NCI-H187 (cell line): ENCODE data around the gene TK1.
"Not testable (repeated sequence)": the region's sequence is repeated elsewhere in the genome, so short reads cannot be mapped to it uniquely, and the experiment has no call there.

ENCODE experiments used
- DNase-seq, 2 experiments: peaks; one replicate each; lab custom pipeline; 2025; lab: John Stamatoyannopoulos, UW

The TK1 gene, protein sequence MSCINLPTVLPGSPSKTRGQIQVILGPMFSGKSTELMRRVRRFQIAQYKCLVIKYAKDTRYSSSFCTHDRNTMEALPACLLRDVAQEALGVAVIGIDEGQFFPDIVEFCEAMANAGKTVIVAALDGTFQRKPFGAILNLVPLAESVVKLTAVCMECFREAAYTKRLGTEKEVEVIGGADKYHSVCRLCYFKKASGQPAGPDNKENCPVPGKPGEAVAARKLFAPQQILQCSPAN

DNA sequence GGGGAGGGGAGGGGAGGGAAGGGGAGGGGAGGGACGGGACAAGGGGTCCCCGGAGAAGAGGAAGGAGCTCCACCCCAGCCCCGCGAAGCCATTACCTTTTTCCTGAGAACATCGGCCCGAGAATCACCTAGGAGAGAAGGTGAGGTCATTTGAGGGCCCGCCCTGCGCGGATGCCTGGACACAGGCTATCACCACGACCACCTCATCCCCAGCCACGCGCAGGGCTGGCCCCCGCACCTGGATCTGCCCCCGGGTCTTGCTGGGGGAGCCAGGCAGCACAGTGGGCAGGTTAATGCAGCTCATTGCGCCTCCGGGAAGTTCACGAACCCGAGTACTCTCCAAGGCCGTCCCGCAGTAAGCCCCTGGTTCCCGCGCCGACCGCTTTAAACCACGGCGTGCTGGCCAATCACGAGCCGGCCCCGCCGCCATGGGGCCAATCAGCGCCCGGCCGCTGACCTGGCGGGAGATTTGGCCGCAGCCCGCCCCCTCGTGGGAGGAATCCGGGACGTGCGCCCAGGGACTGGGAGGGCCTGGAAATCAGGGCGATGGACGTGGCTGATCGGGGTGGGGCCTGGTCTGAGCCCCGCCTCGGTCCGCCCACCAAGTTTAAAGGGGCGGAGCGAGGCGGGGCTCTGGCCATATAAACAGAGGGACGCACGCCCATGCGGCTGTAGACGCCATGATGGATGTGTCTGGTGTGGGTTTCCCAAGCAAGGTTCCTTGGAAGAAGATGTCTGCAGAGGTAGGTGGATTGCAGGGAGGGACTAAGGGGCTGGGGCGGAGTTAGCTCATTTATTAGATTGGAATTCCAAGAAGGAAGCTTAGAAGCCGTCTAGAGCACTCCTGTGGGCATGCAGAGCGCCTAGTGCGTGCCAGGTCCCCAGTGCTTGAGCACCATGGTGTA, at the start of gene TK1, which contains the start of gene AFMID:
Gene TK1, minus strand, starts transcription at position 361 of the 904 bp plus-strand sequence. Its CDS starts 58 bp downstream, at position 303.
Gene AFMID, plus strand, starts transcription at position 671 of the 904 bp plus-strand sequence. Its CDS starts 9 bp downstream, at position 680.
- peak; percentile 96 to 97 for DNase-seq

- DNase-seq: no peak
Measured at GRCh38 chr17:78235885-78236284, 49.0 kb upstream of the TK1 start.

DNA sequence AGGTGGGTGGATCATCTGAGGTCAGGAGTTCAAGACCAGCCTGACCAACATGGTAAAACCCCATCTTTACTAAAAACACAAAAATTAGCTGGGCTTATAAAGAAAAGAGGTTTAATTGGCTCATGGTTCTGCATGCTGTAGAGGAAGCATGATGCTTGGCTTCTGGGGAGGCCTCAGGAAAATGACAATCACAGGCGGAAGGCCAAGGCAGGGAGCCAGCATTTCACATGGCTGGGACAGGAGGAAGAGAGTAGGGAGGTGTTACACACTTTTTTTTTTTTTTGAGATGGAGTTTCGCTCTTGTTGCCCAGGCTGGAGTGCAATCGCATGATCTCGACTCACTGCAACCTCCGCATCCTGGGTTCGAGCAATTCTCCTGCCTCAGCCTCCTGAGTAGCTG, 48.2 kb upstream of the TK1 start:
- not testable (repeated sequence) for DNase-seq

DNA sequence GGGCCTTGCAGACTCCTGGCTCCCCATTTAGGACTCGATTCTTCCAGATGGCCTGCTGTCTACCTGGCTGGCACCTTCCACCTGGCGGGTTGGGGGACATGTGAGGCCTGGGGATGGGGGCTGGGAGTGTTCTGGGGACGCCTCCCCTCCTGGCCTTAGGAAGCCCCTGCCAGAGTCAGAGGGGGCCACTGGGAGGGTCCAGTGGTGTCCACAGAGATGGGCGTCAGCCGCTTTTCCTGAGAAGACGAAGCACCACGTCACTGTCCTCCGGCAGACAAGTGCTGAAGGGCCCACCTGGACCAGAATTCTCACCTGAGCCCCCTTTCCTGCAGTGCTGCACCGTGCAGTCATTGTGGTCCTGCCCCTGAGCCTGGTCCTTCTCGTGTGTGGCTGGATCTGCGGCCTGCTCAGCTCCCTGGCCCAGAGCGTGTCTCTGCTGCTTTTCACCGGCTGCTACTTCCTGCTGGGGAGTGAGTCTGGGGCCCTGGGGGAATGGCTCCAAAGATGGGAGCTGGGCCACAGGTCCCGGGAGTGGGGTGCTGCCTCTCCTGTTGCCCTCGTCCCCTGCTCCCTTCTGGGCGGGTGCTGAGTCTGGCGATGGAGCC, 47.5 kb upstream of the TK1 start:
- no peak for DNase-seq

GRCh38 chr17:78233678-78234077, 46.8 kb upstream of the TK1 start:
- DNase-seq: no peak

- no peak for DNase-seq
Measured at GRCh38 chr17:78232859-78233173, 46.0 kb upstream of the TK1 start.

DNA sequence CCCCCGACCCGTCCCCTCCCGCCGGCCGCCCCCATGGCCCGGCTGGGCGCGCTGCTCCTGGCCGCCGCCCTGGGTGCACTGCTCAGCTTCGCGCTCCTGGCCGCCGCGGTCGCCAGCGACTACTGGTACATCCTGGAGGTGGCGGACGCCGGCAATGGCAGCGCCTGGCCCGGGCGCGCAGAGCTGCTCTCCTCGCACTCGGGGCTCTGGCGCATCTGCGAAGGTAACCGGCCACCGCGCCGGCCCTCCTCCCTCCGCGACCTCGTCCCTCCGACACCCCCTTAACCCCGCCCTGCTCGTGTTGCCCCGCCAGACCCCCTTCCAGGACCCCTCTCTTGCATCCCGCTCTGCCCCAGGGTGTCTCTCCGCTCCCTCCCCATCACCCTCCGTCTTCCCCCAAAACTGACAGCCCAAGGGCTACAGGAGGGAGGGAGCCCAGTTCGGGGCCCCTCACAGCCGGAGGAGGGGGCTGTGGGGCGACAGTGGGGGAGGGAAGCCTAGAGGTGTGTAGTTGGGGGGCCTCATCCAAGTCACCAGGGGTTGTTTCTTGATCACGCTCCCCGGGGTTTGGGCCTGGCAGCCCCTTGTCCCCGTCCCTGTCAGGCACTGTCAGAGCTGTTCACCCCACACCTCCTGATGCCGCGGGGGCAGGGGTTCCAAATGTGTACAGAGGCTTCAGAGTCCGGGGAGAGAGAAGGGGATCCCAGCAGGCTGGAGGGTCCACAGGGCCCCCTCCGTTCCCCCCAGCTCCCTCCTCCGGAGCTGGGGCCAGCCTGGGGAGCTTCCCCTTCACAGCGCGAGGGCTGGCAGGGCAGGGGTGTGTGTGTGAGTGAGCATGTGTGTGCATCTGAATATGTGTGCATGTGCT, 45.4 kb upstream of the TK1 start:
- no peak for DNase-seq

DNA sequence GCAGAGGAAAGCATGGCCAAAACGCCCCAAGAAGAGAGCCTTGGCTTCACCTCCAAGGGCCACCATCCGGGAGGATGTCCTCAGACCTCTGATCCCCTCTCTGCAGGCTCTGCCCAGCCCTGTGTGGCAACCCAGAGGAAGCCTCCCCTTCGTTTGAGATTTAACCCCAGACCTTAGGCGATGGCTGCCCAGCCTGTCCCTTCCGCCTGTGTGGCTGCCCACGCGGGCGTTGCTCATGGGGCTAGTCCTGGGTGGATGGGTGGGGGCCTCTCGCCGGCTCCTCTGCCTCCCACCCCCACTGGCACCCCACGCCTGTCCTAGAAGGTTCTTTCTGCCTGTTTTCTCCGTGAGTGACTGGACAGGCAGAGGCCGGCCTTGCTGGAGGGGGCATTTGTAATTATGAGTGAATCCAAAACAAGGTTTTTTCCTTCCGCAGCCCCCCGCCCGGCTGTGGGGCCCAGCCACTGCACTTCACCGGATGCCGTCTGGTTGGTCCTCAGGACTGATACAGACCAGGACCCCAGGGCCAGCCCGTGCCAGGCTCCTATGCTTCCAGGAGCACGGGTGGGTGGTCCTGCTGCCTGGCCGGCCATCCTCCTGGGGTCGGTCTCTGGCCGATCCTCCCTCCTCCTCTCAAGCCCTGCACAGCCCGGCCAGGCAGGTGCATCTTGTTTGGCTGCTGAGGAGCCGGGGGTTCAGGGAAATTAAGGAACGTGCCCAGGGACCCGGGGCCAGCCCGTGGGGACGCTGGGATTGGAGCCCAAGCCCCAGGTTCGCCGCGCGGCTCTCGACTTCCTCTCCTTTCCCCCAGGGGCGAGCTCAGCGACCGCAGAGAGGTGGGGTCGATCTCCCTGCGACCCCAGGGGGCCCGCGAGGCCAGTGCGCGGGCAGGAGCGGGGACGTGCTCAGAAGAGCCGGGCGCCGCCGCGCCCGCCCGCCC, 44.4 kb upstream of the TK1 start, which contains the start of gene TMEM235:
Gene TMEM235, plus strand, starts transcription at position 636 of the 940 bp plus-strand sequence. CDS start 393 bp downstream, outside the sequence.
- DNase-seq: no peak

GRCh38 chr17:78230252-78230962, 43.6 kb upstream of the TK1 start:
- DNase-seq: no peak

GRCh38 chr17:78228176-78228575, 41.3 kb upstream of the TK1 start:
- DNase-seq: no peak

- DNase-seq: no peak
Measured at GRCh38 chr17:78227455-78227916, 40.6 kb upstream of the TK1 start.

GRCh38 chr17:78226759-78227454, 40.1 kb upstream of the TK1 start:
- no peak for DNase-seq

- no peak for DNase-seq
Measured at GRCh38 chr17:78226055-78226758, 39.4 kb upstream of the TK1 start.

- no peak for DNase-seq
Measured at GRCh38 chr17:78225088-78225865, 38.4 kb upstream of the TK1 start.

GRCh38 chr17:78224231-78225087, 37.6 kb upstream of the TK1 start:
- no peak for DNase-seq

DNA sequence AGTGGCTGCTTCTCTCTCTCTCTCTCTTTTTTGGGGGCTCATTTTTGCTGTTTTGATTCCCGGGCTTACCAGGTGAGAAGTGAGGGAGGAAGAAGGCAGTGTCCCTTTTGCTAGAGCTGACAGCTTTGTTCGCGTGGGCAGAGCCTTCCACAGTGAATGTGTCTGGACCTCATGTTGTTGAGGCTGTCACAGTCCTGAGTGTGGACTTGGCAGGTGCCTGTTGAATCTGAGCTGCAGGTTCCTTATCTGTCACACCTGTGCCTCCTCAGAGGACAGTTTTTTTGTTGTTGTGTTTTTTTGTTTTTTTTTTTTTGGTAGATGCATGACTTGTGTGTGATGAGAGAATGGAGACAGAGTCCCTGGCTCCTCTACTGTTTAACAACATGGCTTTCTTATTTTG, 36.9 kb upstream of the TK1 start:
- DNase-seq: no peak

DNA sequence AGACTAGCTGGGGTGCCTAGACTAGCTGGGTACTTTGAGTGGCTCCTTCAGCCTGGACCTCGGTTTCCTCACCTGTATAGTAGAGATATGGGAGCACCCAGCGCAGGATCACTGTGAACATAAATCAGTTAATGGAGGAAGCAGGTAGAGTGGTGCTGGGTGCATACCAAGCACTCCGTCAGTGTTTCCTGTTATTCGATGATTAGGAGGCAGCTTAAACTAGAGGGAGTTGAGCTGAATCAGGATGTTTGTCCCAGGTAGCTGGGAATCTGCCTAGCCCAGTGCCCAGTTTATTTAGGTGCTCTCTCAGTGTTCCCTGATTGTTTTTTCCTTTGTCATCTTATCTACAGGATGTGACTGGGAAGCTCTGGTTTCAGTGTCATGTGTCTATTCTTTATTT, 36.2 kb upstream of the TK1 start:
- DNase-seq: no peak
